Glutamatergic neuron (in vitro differentiated cells): ENCODE measurements around the gene NUDT1. TPM values are rescaled to one million over a fixed set of nuclear protein-coding genes. Genes with fewer than 3 reads are reported as not detected.

Experiments
- DNase-seq: peaks from one replicate; pipeline ENCODE4 v3.0.0; 2022
- H3K27ac Mint-ChIP-seq: one replicate; pipeline ENCODE4 v1.8.0; 2020; ENCODE audit warnings: mild to moderate bottlenecking, mixed read lengths, inconsistent platforms; ENCODE audit not compliant: unreplicated experiment
- H3K27me3 Mint-ChIP-seq: one replicate; pipeline ENCODE4 v1.8.0; 2020; ENCODE audit warnings: mild to moderate bottlenecking, moderate library complexity, mixed read lengths, inconsistent platforms; ENCODE audit not compliant: unreplicated experiment
- H3K36me3 Mint-ChIP-seq: one replicate; pipeline ENCODE4 v1.8.0; 2020; ENCODE audit warnings: mild to moderate bottlenecking, mixed read lengths, inconsistent platforms; ENCODE audit not compliant: unreplicated experiment
- H3K4me1 Mint-ChIP-seq: one replicate; pipeline ENCODE4 v1.8.0; 2020; ENCODE audit warnings: mild to moderate bottlenecking, low read depth, mixed read lengths, inconsistent platforms; ENCODE audit not compliant: unreplicated experiment
- H3K4me3 Mint-ChIP-seq: one replicate; pipeline ENCODE4 v1.8.0; 2020; ENCODE audit warnings: mild to moderate bottlenecking, mixed read lengths, inconsistent platforms; ENCODE audit not compliant: unreplicated experiment
- H3K9me3 Mint-ChIP-seq: one replicate; pipeline ENCODE4 v1.8.0; 2020; ENCODE audit warnings: mild to moderate bottlenecking, moderate library complexity, mixed read lengths, inconsistent platforms; ENCODE audit not compliant: unreplicated experiment
- total RNA-seq: library from RNA; stranded (reverse); fragmentation: NEBNext Ultra II Directional; extraction: Animal tissue kit (Norgen Biotek cat#: 25700); gene quantifications from one replicate; pipeline ENCODE4 v1.2.1, GENCODE V29; 2021; ENCODE audit not compliant: unreplicated experiment
- TF ChIP-seq, protein P1 (sequence below): fragments of 200-600 bp; sonication (generic); IDR thresholded peaks from one replicate; pipeline ENCODE4 v1.5.0; 2021; ENCODE audit not compliant: partially characterized antibody, unreplicated experiment

Gene NUDT1
- total RNA-seq, 1 donor from 2014 or later = 19.5 TPM

DNA sequence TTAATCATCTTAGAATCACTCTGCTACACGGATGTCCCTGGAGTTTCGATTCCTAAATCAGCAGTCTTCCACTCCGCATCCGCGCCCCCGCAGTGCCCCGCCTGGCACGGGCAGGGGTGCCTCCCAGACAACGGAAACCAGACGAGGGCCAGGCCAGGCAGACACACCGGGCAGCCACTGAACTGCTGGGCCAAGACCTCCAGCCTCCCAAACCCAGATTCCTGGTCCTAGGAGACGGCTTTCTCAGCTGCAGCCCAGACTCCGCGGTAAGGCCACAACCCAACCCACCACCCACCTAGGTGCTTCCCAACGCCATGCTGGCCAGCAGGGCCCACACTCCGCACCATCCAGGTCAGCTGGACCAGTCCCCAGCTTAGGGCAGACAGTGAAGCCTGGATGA lies 42.5 kb upstream of the NUDT1 start:
- TF ChIP-seq, protein P1, sequence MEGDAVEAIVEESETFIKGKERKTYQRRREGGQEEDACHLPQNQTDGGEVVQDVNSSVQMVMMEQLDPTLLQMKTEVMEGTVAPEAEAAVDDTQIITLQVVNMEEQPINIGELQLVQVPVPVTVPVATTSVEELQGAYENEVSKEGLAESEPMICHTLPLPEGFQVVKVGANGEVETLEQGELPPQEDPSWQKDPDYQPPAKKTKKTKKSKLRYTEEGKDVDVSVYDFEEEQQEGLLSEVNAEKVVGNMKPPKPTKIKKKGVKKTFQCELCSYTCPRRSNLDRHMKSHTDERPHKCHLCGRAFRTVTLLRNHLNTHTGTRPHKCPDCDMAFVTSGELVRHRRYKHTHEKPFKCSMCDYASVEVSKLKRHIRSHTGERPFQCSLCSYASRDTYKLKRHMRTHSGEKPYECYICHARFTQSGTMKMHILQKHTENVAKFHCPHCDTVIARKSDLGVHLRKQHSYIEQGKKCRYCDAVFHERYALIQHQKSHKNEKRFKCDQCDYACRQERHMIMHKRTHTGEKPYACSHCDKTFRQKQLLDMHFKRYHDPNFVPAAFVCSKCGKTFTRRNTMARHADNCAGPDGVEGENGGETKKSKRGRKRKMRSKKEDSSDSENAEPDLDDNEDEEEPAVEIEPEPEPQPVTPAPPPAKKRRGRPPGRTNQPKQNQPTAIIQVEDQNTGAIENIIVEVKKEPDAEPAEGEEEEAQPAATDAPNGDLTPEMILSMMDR = no peak
- Mint-ChIP-seq H3K9me3 (peaks cover 10% of the 10 kb centered on the region), H3K27me3 (peaks cover 2% of the 10 kb centered on the region), H3K4me1 (peaks cover 23% of the 10 kb centered on the region), H3K36me3 (no peaks in the 10 kb centered on the region), H3K27ac (no peak overlapping the region), H3K4me3 (no peak overlapping the region)
- no peak for DNase-seq

DNA sequence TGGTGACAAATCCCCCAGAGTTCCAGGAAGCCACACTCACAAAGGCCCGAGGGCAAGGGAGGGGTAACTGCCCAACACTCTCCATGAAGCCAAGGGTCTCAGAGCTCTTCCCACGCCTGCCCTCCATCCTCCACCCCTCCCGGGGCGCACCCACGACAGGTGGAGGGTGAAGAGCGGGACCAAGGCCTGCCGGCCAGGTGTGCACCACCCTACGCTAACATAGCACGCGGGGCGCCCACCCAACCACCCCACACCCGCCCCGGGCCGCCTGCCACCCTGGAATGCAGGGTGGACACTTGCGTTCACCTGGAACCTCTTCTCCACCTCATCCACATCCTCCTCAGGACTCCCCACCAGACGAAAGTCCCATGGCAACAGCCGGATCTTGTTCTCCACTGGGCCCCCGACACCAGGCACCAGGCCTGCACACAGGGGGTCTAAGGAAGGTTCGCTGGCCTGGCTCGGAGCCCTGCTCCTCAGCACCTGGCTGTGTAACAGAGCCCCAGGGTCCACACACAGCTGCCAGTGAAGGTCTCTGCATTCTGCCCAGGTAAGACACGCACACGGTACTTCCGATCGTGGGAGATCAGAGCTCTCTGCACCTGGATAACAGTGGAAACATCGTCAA lies 42.0 kb upstream of the NUDT1 start:
- H3K27me3 Mint-ChIP-seq = peaks cover 2% of the 10 kb centered on the region
- no peak overlapping the region for H3K4me3 Mint-ChIP-seq
- TF ChIP-seq, protein P1 = no peak
- DNase-seq = no peak
- peaks cover 10% of the 10 kb centered on the region for H3K9me3 Mint-ChIP-seq
- no peak overlapping the region for H3K27ac Mint-ChIP-seq
- H3K36me3 Mint-ChIP-seq = no peaks in the 10 kb centered on the region
- peaks cover 23% of the 10 kb centered on the region for H3K4me1 Mint-ChIP-seq

DNA sequence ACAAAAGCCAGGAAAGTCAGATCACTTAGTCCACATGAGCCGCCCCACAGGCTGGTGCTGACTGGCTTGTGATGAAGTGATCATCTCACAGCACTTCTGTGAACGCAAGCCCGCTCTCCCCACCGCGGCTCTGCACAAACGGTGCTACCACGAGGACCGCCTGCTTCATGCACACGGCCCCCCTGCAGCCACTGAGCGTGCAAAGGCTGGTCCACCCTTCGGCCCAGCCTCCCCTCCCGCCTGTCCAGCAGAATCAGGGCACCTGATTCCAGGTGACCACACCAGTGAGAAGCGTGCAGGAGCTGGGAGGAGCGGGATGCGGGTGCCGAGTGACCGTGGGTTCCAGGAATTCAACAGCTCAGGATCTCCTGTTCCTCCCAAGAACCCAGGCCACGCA lies 41.4 kb upstream of the NUDT1 start:
- H3K4me1 Mint-ChIP-seq = peaks cover 25% of the 10 kb centered on the region

DNA sequence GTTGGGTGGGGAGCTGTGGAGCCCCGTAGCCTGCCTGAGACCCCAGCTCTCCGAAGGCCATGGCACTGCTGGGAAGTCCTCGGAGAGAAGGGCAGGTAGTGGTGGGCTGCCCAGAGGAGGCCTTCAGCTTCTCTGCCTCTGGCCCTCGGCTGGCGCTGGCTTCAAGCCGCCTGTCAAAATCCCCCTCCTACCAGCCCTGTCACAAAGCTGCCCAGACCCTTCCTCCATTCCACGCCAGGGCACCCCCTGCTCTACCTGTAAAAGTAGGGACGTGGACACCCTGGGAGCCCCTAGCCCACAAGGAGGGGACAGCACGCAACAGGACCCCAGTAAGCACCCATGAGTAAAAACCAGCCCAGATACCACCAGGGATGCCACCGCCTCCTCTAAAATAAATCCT lies 40.9 kb upstream of the NUDT1 start:
- peaks cover 26% of the 10 kb centered on the region for H3K4me1 Mint-ChIP-seq
- no peak for DNase-seq
- no peak overlapping the region for H3K27ac Mint-ChIP-seq
- TF ChIP-seq, protein P1 = no peak
- peaks cover 10% of the 10 kb centered on the region for H3K9me3 Mint-ChIP-seq
- H3K36me3 Mint-ChIP-seq = no peaks in the 10 kb centered on the region
- peaks cover 5% of the 10 kb centered on the region for H3K27me3 Mint-ChIP-seq
- no peak overlapping the region for H3K4me3 Mint-ChIP-seq

More for the DNA sequence above, 41.4 kb upstream of the NUDT1 start:
- TF ChIP-seq, protein P1 = no peak
- no peak overlapping the region for H3K27ac Mint-ChIP-seq
- peaks cover 5% of the 10 kb centered on the region for H3K27me3 Mint-ChIP-seq
- no peaks in the 10 kb centered on the region for H3K36me3 Mint-ChIP-seq
- DNase-seq = no peak
- peaks cover 10% of the 10 kb centered on the region for H3K9me3 Mint-ChIP-seq
- no peak overlapping the region for H3K4me3 Mint-ChIP-seq

DNA sequence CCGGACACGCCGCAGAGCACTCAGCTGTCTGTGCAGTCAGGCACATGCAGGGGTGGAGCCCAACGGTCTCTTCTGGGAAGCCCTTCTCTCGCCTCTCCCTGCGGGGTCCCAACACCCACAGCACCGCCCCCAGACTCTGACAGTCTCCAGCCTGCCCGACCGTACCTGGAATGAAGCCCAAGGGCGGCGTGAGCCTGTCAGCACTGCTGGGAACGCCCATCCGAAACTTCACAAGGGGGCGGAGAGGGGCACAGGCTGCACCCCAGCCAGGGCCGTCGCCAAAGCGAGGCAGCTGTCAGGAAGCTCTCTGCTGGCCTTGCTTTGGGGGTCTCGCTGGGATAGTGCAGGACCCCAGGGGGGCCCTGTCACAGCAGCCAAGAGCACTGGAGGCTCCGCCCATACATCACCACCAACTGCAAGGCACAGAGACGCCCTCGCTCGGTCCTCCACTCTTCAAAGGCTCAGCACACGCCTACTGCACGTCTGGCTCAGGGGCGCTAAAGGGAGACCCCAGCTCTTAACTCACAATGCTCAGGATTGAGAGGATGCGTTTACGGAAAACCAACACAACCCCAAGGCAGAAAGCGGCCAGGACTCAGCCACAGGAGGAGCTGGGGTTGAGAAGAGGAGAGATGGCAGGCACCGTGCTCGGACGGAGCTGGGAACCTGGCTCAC lies 40.2 kb upstream of the NUDT1 start:
- Mint-ChIP-seq H3K36me3 (no peaks in the 10 kb centered on the region), H3K9me3 (peaks cover 10% of the 10 kb centered on the region), H3K27ac (no peak overlapping the region), H3K4me3 (no peak overlapping the region), H3K27me3 (peaks cover 5% of the 10 kb centered on the region), H3K4me1 (peaks cover 26% of the 10 kb centered on the region)
- TF ChIP-seq, protein P1 = no peak
- DNase-seq = no peak
